Mesodermal cell (in vitro differentiated cells): ENCODE measurements around the gene IRS2.

ENCODE experiments used
- H3K27ac ChIP-seq: 2 replicates; pipeline ENCODE4 v1.7.0; 2013; ENCODE audit warnings: mild to moderate bottlenecking, low read depth, low read length, moderate library complexity; ENCODE audit not compliant: severe bottlenecking
- H3K36me3 ChIP-seq: 2 replicates; pipeline ENCODE4 v1.7.1; 2013; ENCODE audit warnings: mild to moderate bottlenecking, low read length, moderate library complexity; ENCODE audit not compliant: control insufficient read depth, insufficient read depth
- H3K4me1 ChIP-seq: one replicate; pipeline ENCODE4 v1.7.1; 2013; ENCODE audit warnings: mild to moderate bottlenecking, low read length; ENCODE audit not compliant: insufficient read depth, control insufficient read depth, poor library complexity, severe bottlenecking
- H3K4me3 ChIP-seq: 2 replicates; pipeline ENCODE4 v1.7.0; 2013; ENCODE audit warnings: low read length, control low read depth, mild to moderate bottlenecking; ENCODE audit not compliant: insufficient read depth, poor library complexity, severe bottlenecking; ENCODE audit errors: extremely low read depth
- H3K9me3 ChIP-seq: 2 replicates; pipeline ENCODE4 v1.7.1; 2013; ENCODE audit warnings: mild to moderate bottlenecking, low read length, moderate library complexity; ENCODE audit not compliant: control insufficient read depth
- WGBS, 2 experiments: methylation state at CpG; one replicate each; pipeline ENCODE4 v1.1.5; 2013; ENCODE audit warnings: missing lambda C conversion rate in 2 of 2; ENCODE audit not compliant: insufficient coverage in 2 of 2; 5-methylcytosine and 5-hydroxymethylcytosine counted together

The IRS2 gene

GRCh38 chr13:109767023-109767422, 19.4 kb downstream of the IRS2 start:
- Histone ChIP-seq H3K4me1 (peaks cover 10% of the 10 kb centered on the region), H3K27ac (no peak overlapping the region), H3K36me3 (peaks cover 16% of the 10 kb centered on the region), H3K4me3 (no peak overlapping the region), H3K9me3 (no peaks in the 10 kb centered on the region)
- WGBS, 2 experiments = 90 to 100% methylated on average over 1 to 2 of the region's 5 CpGs

GRCh38 chr13:109764470-109765291, 21.7 kb downstream of the IRS2 start:
- WGBS, 2 experiments = 83 to 90% methylated on average over 4 of the region's 10 CpGs
- peaks cover 10% of the 10 kb centered on the region for H3K4me1 ChIP-seq
- no peak overlapping the region for H3K27ac ChIP-seq
- H3K9me3 ChIP-seq = no peaks in the 10 kb centered on the region
- no peak overlapping the region for H3K4me3 ChIP-seq
- peaks cover 9% of the 10 kb centered on the region for H3K36me3 ChIP-seq

GRCh38 chr13:109764045-109764444, 22.3 kb downstream of the IRS2 start:
- H3K27ac ChIP-seq = no peak overlapping the region
- H3K9me3 ChIP-seq = no peaks in the 10 kb centered on the region
- WGBS, 2 experiments = 74 to 79% methylated on average over 3 to 7 of the region's 7 CpGs
- H3K4me3 ChIP-seq = no peak overlapping the region
- H3K4me1 ChIP-seq = peaks cover 10% of the 10 kb centered on the region
- H3K36me3 ChIP-seq = peaks cover 4% of the 10 kb centered on the region

GRCh38 chr13:109762791-109763190, 23.6 kb downstream of the IRS2 start:
- WGBS, 2 experiments = 93 to 95% methylated on average over 6 of the region's 6 CpGs
- H3K36me3 ChIP-seq = peaks cover 3% of the 10 kb centered on the region
- H3K27ac ChIP-seq = no peak overlapping the region
- no peak overlapping the region for H3K4me3 ChIP-seq
- H3K4me1 ChIP-seq = peaks cover 10% of the 10 kb centered on the region
- no peaks in the 10 kb centered on the region for H3K9me3 ChIP-seq

- Histone ChIP-seq H3K9me3 (no peaks in the 10 kb centered on the region), H3K4me1 (peaks cover 10% of the 10 kb centered on the region)
- WGBS, 2 experiments = no CpG with 5 or more reads among the region's 1 CpG
Measured at GRCh38 chr13:109761695-109762094, 24.7 kb downstream of the IRS2 start.

GRCh38 chr13:109760951-109761350, 25.4 kb downstream of the IRS2 start:
- no peak overlapping the region for H3K27ac ChIP-seq
- WGBS, 2 experiments = 82 to 88% methylated on average over 5 to 7 of the region's 8 CpGs
- H3K4me1 ChIP-seq = peaks cover 10% of the 10 kb centered on the region
- H3K9me3 ChIP-seq = no peaks in the 10 kb centered on the region
- peaks cover 9% of the 10 kb centered on the region for H3K36me3 ChIP-seq
- H3K4me3 ChIP-seq = no peak overlapping the region

More at GRCh38 chr13:109761695-109762094, 24.7 kb downstream of the IRS2 start:
- peaks cover 3% of the 10 kb centered on the region for H3K36me3 ChIP-seq
- H3K4me3 ChIP-seq = no peak overlapping the region
- H3K27ac ChIP-seq = no peak overlapping the region

GRCh38 chr13:109760402-109760801, 26.0 kb downstream of the IRS2 start:
- peaks cover 14% of the 10 kb centered on the region for H3K36me3 ChIP-seq
- H3K27ac ChIP-seq = no peak overlapping the region
- H3K4me3 ChIP-seq = no peak overlapping the region
- WGBS, 2 experiments = 95% methylated on average over 7 of the region's 8 CpGs
- H3K4me1 ChIP-seq = peaks cover 10% of the 10 kb centered on the region
- no peaks in the 10 kb centered on the region for H3K9me3 ChIP-seq

GRCh38 chr13:109759609-109760008, 26.8 kb downstream of the IRS2 start:
- WGBS, 2 experiments = 90% methylated on average over 2 to 3 of the region's 3 CpGs
- Histone ChIP-seq H3K27ac (no peak overlapping the region), H3K4me3 (no peak overlapping the region), H3K36me3 (peaks cover 21% of the 10 kb centered on the region), H3K9me3 (no peaks in the 10 kb centered on the region), H3K4me1 (peaks cover 3% of the 10 kb centered on the region)

- no peak overlapping the region for H3K27ac ChIP-seq
- WGBS, 2 experiments = 93 to 95% methylated on average over 12 to 15 of the region's 15 CpGs
- no peak overlapping the region for H3K4me3 ChIP-seq
- H3K9me3 ChIP-seq = no peaks in the 10 kb centered on the region
- no peaks in the 10 kb centered on the region for H3K4me1 ChIP-seq
- H3K36me3 ChIP-seq = peaks cover 21% of the 10 kb centered on the region
Measured at GRCh38 chr13:109758937-109759480, 27.4 kb downstream of the IRS2 start.

GRCh38 chr13:109756778-109757177, 29.6 kb downstream of the IRS2 start:
- WGBS, 2 experiments = 74 to 96% methylated on average over 2 to 5 of the region's 5 CpGs
- H3K36me3 ChIP-seq = peaks cover 26% of the 10 kb centered on the region
- H3K27ac ChIP-seq = no peak overlapping the region
- H3K9me3 ChIP-seq = no peaks in the 10 kb centered on the region
- H3K4me1 ChIP-seq = no peaks in the 10 kb centered on the region
- no peak overlapping the region for H3K4me3 ChIP-seq

GRCh38 chr13:109755997-109756396, 30.4 kb downstream of the IRS2 start:
- Histone ChIP-seq H3K4me1 (peaks cover 4% of the 10 kb centered on the region), H3K27ac (no peak overlapping the region), H3K9me3 (no peaks in the 10 kb centered on the region), H3K36me3 (peaks cover 26% of the 10 kb centered on the region), H3K4me3 (no peak overlapping the region)
- 87 to 100% methylated on average over 2 to 4 of the region's 4 CpGs for WGBS, 2 experiments
